HG02852 (cell line): ENCODE data around the gene SOHLH1.

Experiments
- ATAC-seq: cut with Tn5 transposase; IDR thresholded peaks from one replicate; pipeline ENCODE4 v1.9.1; 2021; ENCODE audit warnings: mild to moderate bottlenecking, moderate library complexity; ENCODE audit not compliant: unreplicated experiment

SOHLH1 gene

DNA sequence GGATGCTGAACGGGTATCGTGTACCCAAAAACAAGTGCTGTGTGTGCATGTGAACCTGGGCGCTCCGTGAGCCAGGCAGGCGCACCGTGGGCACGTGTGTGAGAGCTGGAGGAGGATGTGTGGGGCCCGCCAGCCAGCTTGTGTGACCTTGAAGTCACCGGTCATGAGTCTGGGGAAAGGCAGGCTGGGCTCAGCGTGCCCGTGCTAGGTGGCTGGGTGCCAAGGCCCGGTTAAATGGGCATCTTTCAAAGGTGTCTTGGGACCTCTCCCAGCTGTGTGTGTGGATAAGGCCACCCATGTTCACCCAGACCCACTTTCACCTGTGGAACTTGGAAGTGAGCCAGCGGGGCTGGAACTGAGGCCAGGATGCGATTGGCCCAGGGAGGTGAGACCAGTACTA lies 6.1 kb upstream of the SOHLH1 start:
- no peak for ATAC-seq

DNA sequence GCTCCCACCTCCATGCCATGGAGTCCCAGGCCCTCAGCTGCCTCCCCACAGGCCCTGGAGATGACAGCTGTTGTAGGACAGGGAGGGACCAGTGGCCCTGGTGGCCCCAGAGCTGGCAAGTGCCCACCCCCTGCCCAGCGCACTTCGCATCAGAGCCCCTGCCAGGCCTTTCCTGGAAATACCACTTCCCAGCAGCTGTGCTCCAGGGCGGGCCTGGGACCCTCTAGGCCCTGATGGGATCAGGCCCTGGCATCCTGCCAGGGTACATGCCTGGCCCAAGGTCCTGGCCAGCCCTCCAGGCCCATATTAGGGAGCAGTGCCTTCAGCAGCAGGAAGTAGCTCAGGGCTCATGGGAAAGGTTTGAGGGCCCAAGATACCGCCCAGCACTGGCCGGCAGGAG lies 5.2 kb upstream of the SOHLH1 start:
- no peak for ATAC-seq

DNA sequence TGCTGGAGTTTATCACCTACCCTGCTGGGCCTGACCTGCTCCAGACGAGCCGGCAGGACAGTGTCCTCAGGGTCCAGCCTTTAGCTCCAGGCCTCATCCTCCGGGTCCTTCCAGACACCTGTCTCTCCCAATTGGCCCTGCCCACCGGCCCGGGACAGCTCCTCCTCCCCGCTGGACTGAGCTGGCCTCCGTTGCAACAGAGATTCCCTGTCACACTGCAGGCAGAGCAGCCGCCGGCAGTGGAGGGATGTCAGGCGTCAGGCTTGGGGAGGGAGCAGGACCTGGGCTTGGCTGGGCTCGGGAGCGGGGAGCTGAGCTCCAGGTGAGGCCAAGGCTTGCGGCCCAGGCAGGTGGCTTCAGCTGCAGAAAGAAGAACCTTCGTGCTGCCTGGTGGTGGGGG lies 4.4 kb upstream of the SOHLH1 start:
- no peak for ATAC-seq

DNA sequence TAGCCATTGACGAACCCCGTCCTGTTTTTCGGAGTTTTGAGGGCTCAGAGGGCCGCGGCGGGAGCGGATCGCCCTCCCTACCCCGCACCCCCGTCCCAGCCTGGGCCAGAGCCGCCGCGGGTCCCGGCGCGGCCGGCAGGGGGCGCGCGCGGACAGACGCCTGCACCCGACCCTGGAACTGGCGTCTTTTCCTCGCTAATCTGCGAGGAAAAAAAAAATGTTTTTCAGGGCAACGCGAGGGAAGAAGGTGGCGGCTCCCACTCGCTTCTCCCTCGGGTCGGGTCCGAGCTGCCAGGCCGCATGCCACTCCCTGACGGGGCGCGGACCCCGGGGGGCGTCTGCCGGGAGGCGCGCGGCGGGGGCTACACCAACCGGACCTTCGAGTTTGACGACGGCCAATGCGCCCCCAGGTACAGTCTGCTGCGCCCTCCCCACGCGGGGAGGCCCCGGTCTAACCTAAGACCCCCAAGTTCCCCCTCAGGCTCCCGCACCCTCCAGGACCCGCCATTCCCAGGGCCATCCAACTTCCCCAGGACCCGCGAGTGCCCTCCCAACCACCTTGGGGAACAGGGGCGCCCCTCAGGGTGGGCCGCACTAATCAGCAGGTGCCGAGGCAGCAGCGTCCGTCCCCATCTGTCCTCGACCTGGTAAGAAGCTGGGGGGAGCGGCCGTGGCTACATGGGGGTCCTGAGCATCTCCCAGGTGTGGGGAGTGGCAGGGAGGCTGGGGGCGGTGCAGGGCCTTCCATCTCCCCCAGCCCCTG lies 2.9 kb upstream of the SOHLH1 start, which contains the start of gene KCNT1:
TSS of gene KCNT1 (plus strand) at position 227 of the 763 bp plus-strand sequence. CDS start at position 301, 74 bp downstream.
- ATAC-seq: no peak

DNA sequence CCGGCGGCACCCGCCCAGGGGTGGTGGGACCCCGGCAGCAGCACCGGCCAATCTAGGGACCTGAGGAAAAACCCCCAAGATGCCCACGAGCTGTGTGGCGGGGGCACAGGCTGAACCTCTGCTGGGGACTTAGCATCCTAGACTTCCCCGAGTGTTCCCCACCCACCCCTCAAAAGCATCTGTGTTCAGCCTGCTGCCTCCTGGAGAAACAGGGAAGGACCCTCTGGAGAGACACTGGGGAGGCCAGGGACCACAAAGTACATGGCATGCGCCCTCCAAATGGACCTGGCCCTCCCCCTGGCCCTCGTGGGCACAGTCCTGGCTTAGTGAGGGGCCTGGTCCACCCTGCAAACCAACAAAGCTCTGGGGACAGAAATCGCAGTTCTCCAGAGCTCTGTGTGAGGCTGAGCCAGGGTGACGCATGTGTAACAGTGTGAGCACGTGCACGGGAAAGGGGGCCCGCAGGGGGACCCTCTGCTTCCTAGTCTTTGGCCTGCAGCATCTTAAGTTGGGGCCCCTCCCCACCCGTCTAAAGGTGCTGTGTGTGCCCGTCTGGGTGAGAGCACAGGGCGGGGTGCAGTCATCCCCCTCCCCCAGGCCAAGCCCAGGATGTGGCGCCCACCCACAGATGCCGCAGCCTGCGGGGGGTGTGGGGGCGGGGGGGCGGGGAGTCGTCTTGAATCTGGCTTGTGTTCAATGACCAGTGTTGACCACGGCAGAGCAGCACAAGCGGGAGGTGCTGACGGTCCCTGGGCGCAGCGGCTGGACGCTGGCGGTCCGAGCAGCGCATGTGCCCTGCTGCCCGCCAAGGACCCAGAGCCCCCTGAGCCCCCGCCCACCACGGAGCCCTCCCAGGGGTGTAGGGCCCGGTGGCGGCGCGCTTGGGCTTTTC lies 2.0 kb upstream of the SOHLH1 start:
- ATAC-seq: no peak

DNA sequence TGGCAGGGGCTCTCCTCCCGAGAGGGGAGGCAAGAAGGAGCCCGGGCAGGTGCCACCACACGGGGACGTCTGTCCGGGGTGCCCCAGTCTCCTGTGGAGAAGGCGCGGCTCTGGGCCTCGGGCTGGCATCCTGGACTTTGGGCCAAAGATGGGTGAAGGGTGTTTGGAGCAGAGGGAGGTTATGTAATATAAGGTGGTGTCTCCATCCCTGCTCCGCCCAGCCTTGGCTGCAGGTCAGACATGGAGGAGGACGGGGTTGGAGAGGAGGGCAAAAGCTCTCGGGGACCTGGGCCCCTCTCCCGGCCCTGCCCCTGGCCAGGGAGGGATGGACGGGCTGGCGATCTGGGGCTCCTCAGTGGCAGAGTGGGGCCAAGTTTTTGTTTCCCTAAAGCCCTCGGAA lies 1.2 kb upstream of the SOHLH1 start:
- ATAC-seq: no peak

DNA sequence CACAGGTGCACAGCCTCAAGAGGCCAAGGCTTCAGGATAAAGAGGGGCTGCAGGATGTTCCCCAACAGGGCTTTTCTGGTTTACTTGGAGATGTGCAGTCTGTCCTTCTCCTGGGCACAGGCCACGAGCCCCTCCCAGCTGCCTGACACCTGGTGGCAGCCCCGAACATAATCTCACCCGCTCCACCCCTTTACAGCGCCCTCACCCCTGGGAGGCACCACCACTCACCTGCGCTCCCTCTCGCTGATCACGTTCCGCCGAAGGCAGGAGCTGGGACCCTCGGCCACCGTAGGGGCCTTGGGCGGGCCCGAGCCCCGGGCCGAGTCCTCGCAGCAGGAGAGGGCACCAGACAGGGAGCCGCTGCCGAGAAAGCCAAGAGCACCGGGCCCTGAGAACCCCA lies 514 bp downstream of the SOHLH1 start:
- no peak for ATAC-seq

DNA sequence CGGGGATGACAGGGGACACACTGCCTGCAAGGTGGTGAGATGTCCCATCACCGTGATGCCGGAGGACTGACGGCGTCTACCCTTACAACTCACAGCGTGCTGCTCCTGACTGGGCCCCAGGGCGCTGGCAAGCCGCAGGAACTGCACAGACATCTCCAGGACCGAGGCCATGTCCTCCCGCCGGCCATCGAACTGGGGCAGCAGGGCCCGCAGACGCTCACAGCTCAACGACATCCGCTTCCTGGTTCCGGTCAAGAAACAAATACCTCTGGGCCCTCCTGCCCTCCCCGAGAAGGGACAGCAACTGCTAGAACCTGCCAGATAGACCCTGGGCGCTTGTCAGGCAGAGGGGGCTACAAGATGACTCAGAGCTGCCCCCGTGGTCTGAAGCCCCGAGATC lies 1.0 kb downstream of the SOHLH1 start:
- no peak for ATAC-seq

DNA sequence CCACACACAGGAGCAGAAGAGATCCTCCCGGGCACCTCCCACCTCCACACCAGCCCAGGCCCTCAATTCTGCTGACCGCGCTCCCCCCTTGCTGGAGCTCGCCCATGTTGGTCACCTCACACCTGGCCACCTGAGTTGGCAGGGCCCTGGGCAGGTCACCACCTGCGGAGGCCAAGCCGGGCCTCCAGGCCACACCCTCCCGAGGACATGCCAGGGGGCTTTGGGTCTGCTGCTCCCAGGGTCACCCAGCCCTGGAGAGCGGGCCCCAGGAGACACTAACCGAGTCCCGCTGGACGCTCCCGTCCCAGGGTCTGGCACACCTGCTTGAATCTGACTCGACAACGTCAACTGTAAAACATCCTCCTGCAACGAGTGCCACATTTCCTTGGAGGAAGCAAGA lies 2.1 kb downstream of the SOHLH1 start:
- ATAC-seq: no peak

DNA sequence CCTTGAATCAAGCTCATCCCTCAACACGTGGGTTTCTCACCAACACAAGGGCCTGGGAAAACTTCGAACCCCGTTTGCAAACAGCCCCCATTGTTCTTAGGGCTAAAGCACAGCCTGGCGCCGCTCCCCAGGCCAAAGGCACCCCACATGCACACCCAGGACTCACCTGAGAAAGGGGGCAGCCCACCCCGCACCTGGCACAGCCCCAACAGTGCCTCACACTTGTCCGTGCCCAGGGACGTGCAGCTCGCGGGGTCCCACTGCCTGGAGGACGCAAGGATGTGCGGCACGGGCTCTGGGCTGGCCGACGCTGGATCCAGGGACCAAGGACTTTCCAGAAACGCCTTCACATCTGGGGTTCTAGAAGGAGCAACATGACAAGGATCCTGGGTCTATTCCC lies 2.8 kb downstream of the SOHLH1 start:
- no peak for ATAC-seq

DNA sequence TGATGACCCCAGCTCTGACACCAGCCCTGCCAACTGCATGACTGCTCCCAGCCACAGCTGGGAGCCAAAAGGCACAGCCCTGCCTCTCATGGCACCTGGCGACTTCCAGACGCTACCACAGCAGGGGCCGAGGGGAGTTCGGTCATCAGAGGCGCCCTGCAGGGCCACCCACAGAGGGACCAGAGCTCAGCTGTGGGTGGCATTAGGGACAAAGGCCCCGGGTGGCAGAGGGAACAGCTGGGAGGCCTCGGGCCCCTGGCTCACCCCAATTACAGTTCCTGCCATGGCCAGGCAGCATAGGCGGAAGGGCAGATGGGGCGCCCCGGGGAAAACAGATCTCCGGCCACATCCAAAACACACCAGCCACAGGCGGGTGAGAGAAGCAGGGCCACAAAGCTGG lies 3.6 kb downstream of the SOHLH1 start:
- ATAC-seq: no peak

DNA sequence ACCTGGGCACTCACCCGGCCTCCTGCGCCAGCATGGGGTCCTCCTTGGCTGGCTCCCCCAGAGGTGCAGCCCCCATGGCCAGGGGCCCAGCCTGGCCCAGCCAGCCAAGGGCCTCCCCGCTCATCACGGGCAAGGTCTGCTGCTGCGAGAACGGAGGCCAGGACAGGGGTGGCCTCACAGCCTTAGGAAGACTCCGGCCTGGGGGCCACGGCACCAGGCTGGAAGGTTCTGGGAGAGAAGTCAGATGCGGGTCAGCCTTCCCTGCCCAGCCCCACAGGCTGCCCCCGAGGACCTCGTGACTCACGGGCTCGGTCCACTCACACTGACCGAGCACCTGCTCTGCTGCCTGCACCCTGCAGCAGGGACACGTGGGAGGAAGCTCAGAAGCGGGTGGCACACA lies 4.2 kb downstream of the SOHLH1 start:
- ATAC-seq: no peak

DNA sequence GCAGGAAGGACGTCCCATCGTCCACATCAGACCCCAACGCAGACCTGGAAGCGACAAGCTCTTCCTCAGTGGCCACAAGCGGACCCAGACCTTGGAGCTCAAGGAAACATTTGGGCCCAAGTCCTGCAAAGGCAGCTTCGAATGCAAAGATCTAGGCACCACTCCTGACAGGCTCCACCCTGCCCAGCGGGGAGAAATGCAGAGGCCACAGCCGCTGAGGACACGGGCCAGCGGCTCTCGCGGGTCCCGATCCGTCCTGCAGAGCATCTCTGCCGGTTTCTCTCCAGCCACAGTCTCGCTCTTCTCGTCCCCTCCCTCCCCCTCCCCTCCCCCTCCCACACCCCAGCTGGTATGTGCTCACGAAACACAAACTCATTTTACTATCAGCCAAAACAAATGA lies 4.9 kb downstream of the SOHLH1 start:
- ATAC-seq: no peak

DNA sequence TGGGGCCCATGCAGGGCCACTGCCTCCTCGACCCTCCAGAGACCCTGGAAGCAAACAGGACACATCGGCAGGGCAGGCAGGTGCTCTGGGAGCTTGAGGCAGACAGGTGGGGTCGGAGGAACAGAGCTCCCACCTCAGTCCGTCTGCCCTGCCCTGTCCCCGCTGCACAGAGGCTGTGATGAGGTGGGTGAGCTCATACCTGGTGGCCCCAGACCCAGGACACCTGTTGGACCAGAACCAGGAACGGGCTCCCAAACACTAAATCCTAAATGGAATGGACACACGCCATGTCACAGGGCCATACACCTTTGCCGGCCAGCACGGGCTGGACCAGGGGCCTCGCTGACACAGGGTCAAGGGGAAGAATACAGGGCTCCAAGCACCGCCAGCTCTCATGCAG lies 5.5 kb downstream of the SOHLH1 start:
- no peak for ATAC-seq

DNA sequence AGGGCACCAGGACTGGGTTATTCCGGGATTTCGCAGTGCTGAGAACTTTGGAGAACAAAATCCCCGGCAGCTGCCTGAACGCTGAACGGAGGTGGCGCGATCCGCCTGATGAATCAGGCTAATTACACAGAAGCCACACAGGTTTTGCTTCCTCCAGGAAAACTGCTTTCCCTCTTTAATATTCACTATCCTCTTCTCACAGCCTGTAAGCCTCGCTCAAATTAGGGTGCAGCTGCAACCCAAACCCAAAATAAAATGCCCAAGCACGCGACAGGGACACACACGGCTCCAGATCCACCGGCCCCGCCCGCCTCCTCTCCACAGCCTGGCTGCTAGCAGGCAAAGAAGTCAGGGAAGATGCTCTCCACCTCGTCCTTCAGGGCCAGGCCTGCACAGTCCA lies 6.0 kb downstream of the SOHLH1 start:
- ATAC-seq: no peak

DNA sequence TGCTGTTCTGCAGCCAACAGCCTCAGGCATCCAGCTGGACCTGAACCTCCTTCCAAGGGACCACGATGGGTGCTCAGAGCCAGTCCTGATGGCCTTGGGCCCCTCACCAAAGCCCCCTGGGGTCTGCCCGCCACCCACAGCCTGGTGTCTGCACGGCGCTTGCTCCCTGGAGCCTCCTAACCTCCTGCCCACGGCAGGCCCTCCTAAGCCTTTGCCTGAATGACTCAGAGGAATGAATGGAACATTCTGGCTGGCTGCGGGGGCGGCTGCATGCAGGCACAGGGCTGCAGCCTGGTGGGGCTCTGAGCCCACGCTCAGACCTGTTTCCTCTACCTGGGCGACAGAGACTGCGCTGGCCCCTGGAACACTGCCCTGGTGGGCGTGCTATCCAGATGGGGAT lies 6.9 kb downstream of the SOHLH1 start:
- no peak for ATAC-seq

DNA sequence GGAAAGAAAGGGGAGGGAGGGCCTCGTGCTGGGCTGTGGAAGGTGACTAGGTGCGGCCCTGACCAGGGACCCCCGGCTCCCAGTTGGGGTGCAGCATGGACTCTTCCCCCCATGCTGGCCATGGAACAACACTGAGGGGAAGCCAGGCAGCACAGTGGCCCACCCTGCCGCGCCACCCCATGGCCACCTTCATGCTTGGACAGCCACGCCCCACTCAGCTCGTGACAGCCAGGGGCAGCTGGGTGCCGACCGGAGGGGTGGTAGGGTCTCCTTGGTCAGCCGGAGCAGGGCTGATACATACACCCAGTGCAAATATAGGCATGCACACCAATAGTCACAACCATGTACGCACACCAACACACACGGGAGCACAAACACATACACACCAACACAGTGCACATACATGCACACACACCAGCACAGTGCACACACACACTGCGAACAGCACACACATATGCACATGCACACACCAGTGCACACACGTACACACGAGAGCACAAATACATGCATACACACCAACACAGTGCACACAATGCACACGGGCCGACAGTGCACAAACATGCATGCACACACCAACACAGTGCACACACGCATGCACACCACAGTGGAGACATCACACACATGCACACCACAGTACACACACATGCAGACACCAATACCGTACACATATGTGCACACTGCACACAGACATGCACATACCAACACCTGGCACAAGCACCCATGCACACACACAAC lies 8.3 kb downstream of the SOHLH1 start:
- ATAC-seq: no peak

DNA sequence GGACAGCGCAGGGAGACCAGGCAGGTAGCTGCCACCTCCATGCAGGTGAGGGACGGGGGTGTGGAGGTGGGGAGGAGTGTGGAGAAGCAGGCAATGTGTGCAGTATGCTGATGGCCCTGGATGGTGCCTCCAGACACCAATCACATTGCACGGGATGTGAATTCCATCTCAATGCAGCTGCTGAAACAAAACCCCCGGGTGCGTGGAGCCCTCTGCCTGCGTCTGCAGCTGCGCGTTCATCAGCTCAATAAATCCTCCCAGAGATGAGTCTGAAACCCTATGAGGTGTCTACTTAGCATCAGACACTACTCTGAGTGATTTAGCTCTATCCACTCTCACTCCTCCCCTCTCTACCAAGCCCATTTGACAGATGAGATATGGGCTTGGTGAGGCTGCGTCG lies 10.3 kb downstream of the SOHLH1 start:
- no peak for ATAC-seq

DNA sequence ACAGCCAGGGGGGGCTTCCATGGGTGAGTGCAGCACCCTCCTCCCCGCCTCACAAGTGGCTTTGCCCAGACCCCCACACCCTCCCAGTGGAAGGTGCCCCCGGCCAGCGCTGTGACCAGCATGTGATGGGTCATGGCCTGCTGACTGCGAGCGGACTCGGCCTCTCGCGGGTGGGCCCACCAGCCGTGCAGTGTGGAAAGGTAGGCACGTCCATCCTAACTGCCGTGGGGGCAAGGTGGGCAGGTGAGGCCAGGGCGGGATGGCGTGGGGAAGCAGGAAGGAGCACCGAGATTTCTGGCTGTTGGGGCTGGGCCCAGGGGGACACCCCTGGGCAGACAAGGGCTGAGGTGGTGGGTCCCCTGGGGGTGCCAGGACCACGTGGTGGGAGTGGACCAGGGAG lies 12.1 kb downstream of the SOHLH1 start:
- no peak for ATAC-seq

DNA sequence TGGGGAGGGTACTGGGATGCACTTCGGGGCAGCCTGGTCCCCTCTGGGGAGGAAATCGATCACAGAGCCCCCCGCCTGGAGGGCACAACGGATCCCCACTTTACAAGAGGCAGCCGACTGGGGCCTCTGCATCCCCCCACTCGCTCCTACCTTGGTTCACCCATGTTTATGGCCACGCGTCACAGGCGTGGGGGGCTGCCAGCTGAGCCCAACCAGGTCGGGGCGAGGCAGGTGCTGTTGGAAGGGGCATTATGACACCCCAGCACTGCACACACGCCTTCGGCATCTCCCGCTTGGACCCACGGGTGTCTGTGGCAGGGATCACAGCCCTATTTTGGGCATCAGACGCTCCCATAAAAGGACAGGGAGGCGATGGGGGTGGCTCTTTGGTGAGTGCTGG lies 14.6 kb downstream of the SOHLH1 start:
- ATAC-seq: no peak

DNA sequence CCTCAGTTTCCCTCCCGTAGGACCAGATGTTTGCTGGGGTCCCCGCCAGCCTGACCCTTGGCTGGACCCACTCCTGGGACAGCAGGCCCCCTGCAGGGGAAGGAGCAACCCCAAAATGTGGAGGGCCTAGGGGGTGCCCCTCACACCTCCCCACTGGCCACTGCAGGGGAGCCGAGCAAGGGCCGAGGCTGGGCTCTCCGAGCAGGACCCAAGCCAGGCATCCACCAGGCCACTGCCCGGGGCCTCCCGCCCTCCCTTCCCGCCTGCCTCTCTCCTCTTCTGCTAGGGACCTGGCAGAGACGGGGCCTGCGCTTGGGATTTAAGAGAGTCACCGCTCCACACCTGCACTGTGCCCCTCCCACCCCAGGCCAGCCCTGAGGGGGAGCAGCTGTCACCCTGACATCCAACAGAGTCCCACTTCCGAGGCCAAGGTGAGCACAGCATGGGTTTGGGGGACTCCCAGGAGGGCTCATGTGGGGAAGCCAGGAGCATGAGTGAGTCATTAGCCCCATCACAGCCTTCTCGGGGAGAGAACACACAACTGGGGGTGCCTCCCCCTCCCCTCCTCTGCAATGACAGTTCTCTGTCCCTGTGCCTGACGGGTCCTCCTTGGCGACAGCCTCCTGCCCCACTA lies 15.8 kb downstream of the SOHLH1 start:
- no peak for ATAC-seq
